Islet precursor cell (in vitro differentiated cells): ENCODE results near the gene UQCC2.

Experiments
- DNase-seq: peaks from one replicate; pipeline ENCODE4 v3.0.0-alpha.2; 2018

Gene UQCC2

GRCh38 chr6:33711140-33712129 lies at the start of gene UQCC2:
UQCC2 (minus strand) TSS chr6:33711700; CDS start chr6:33711686, 14 bp downstream.
- DNase-seq, result peak; percentile 97

- DNase-seq, result no peak
Measured at GRCh38 chr6:33759887-33760629, 48.6 kb upstream of the UQCC2 start.

- DNase-seq, result no peak
Measured at GRCh38 chr6:33758815-33759216, 47.3 kb upstream of the UQCC2 start.

GRCh38 chr6:33757906-33758305 lies 46.4 kb upstream of the UQCC2 start:
- DNase-seq, result no peak

- DNase-seq, result no peak
Measured at GRCh38 chr6:33757113-33757512, 45.6 kb upstream of the UQCC2 start.

- DNase-seq, result no peak
Measured at GRCh38 chr6:33756211-33756954, 44.9 kb upstream of the UQCC2 start.

- no peak for DNase-seq
Measured at GRCh38 chr6:33755070-33755869, 43.8 kb upstream of the UQCC2 start.

GRCh38 chr6:33754222-33754621 lies 42.7 kb upstream of the UQCC2 start:
- no peak for DNase-seq

GRCh38 chr6:33752646-33753015 lies 41.1 kb upstream of the UQCC2 start:
- DNase-seq, result no peak

GRCh38 chr6:33751771-33752645 lies 40.5 kb upstream of the UQCC2 start:
- DNase-seq, result no peak

GRCh38 chr6:33750244-33750991 lies 38.9 kb upstream of the UQCC2 start:
- DNase-seq, result no peak

- no peak for DNase-seq
Measured at GRCh38 chr6:33749401-33749800, 37.9 kb upstream of the UQCC2 start.

- DNase-seq, result no peak
Measured at GRCh38 chr6:33748841-33749240, 37.3 kb upstream of the UQCC2 start.

GRCh38 chr6:33747823-33748222 lies 36.3 kb upstream of the UQCC2 start:
- DNase-seq, result no peak

GRCh38 chr6:33746651-33747100 lies 35.2 kb upstream of the UQCC2 start, which contains the start of gene IP6K3:
IP6K3 (minus strand) TSS chr6:33746905; CDS start chr6:33735476, 11,429 bp downstream.
- DNase-seq, result peak; percentile 81

- DNase-seq, result peak; percentile 85
Measured at GRCh38 chr6:33746036-33746600, 34.6 kb upstream of the UQCC2 start.

- no peak for DNase-seq
Measured at GRCh38 chr6:33745548-33745947, 34.0 kb upstream of the UQCC2 start.

GRCh38 chr6:33744895-33745546 lies 33.5 kb upstream of the UQCC2 start:
- peak; percentile 61 for DNase-seq
